Thyroid gland (tissue), 4 donors: ENCODE results near the gene ZNF415. TPM values are rescaled to one million over a fixed set of nuclear protein-coding genes. Genes with fewer than 3 reads are reported as not detected.
"Not testable (repeated sequence)": the region's sequence is repeated elsewhere in the genome, so short reads cannot be mapped to it uniquely, and the experiment has no call there.

ENCODE experiments used
- DNase-seq, 2 donors: peaks; one replicate each; pipeline ENCODE4 v3.0.0-alpha.2; 2019
- H3K27ac ChIP-seq, 3 donors: fragments of 200-600 bp; sonication (generic); 1 replicate in 2 of 3; 2 replicates in 1 of 3; pipeline ENCODE4 v1.5.1; 2016 to 2019; ENCODE audit warnings: mild to moderate bottlenecking in 1 of 3, moderate library complexity in 1 of 3
- H3K27me3 ChIP-seq: fragments of 200-600 bp; sonication (generic); one replicate; pipeline ENCODE4 v1.5.1; 2019
- H3K36me3 ChIP-seq, 2 donors: fragments of 200-600 bp; sonication (generic); one replicate each; pipeline ENCODE4 v1.5.1; 2016 to 2019
- H3K4me1 ChIP-seq, 2 donors: fragments of 200-600 bp; sonication (generic); one replicate each; pipeline ENCODE4 v1.5.1; 2017 to 2019
- H3K4me3 ChIP-seq, 3 donors: fragments of 200-600 bp; sonication (generic); replicated peaks in 1 of 3; 1 replicate in 2 of 3; 2 replicates in 1 of 3; pipeline ENCODE4 v1.5.1; 2016; ENCODE audit warnings: mild to moderate bottlenecking in 1 of 3
- H3K9me3 ChIP-seq: fragments of 200-600 bp; sonication (generic); one replicate; pipeline ENCODE4 v1.5.1; 2017
- POLR2A ChIP-seq, 2 donors: fragments of 450-650 bp; IDR thresholded peaks; one replicate each; pipeline ENCODE4 v1.6.1; 2017; ENCODE audit warnings: antibody characterized with exemption in 2 of 2, mild to moderate bottlenecking in 2 of 2, moderate library complexity in 1 of 2
- WGBS, 2 donors: methylation state at CpG; one replicate each; pipeline ENCODE4 v1.1.5; 2017; 5-methylcytosine and 5-hydroxymethylcytosine counted together
- intact Hi-C: fragments of 100-400 bp; cut with DNase I; formaldehyde crosslinking; loops from one replicate; pipeline ENCODE4 v1.15.1; 2023
- total RNA-seq, 4 donors: library from RNA; depleted of rRNA; stranded (reverse); fragments of >200 nt; gene quantifications; one replicate each; pipeline ENCODE4 v1.2.3, GENCODE V29; 2016
- TF ChIP-seq, protein P1 (sequence below), 6 experiments: fragments of 200-600 bp in 3 of 6; fragments of 450-650 bp in 3 of 6; sonication (generic) in 3 of 6; IDR thresholded peaks; one replicate each; pipeline ENCODE4 v1.5.1; 2016 to 2019; ENCODE audit warnings: antibody characterized with exemption in 6 of 6, mild to moderate bottlenecking in 2 of 6, inconsistent platforms in 1 of 6, moderate library complexity in 1 of 6

ZNF415 gene
- total RNA-seq, 4 donors from 2014 or later, result 14.5 to 37.6 (median 18.9) TPM

- intact Hi-C loops, result no loop called here
- no peaks in the 10 kb centered on the region for H3K36me3 ChIP-seq
- H3K27me3 ChIP-seq, result no peaks in the 10 kb centered on the region
- no peak for TF ChIP-seq POLR2A (IDR thresholded peaks at IDR 0.05)
- TF ChIP-seq, protein P1, sequence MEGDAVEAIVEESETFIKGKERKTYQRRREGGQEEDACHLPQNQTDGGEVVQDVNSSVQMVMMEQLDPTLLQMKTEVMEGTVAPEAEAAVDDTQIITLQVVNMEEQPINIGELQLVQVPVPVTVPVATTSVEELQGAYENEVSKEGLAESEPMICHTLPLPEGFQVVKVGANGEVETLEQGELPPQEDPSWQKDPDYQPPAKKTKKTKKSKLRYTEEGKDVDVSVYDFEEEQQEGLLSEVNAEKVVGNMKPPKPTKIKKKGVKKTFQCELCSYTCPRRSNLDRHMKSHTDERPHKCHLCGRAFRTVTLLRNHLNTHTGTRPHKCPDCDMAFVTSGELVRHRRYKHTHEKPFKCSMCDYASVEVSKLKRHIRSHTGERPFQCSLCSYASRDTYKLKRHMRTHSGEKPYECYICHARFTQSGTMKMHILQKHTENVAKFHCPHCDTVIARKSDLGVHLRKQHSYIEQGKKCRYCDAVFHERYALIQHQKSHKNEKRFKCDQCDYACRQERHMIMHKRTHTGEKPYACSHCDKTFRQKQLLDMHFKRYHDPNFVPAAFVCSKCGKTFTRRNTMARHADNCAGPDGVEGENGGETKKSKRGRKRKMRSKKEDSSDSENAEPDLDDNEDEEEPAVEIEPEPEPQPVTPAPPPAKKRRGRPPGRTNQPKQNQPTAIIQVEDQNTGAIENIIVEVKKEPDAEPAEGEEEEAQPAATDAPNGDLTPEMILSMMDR (IDR thresholded peaks at IDR 0.05), result no peak
- WGBS, 2 donors, result 26 to 35% methylated on average over 7 of the region's 7 CpGs
- H3K4me3 ChIP-seq, result no peak overlapping the region
- no peaks in the 10 kb centered on the region for H3K9me3 ChIP-seq
- no peak overlapping the region for H3K27ac ChIP-seq
- H3K4me1 ChIP-seq, result peaks cover 10 to 15% of the 10 kb centered on the region in 2 donors
- DNase-seq, result peak; percentile 55 to 69
Observed at GRCh38 chr19:53130506-53130905, 2.2 kb downstream of the ZNF415 start.

GRCh38 chr19:53126733-53127526 lies 5.8 kb downstream of the ZNF415 start:
- H3K27me3 ChIP-seq, intact Hi-C loops, H3K9me3 ChIP-seq, DNase-seq, H3K27ac ChIP-seq, H3K36me3 ChIP-seq, H3K4me3 ChIP-seq: not testable (repeated sequence)
- H3K4me1 ChIP-seq, result peaks cover 9 to 14% of the 10 kb centered on the region in 2 donors
- 87 to 90% methylated on average over 8 to 9 of the region's 15 CpGs for WGBS, 2 donors

DNA sequence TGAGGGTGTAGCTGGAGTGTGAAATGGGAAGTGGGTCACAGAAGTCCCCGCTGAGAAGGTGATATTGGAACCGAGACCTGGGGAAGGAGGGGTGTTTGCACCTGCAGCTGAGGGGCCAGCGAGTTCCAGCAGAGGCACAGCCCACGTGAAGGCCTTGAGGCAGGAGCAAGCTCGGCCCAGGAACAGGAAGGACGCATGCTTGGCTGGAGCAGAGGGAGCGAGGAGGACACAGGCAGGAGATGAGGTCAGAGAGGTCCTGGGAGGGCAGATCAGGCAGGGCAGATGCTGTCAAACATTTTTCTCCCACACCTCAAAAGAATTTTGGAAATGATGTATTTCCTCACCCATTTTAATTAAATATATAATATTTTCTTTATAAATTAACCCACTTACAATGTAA lies 9.3 kb downstream of the ZNF415 start:
- TF ChIP-seq, protein P1 (IDR thresholded peaks at IDR 0.05), result no peak
- TF ChIP-seq POLR2A (IDR thresholded peaks at IDR 0.05), result no peak
- 88 to 93% methylated on average over 7 of the region's 7 CpGs for WGBS, 2 donors
- no peak for DNase-seq
- Histone ChIP-seq H3K4me3 (no peak overlapping the region), H3K36me3 (no peaks in the 10 kb centered on the region), H3K27ac (no peak overlapping the region), H3K27me3 (no peaks in the 10 kb centered on the region), H3K4me1 (no peaks in the 10 kb centered on the region), H3K9me3 (no peaks in the 10 kb centered on the region)
- intact Hi-C loops, result no loop called here

DNA sequence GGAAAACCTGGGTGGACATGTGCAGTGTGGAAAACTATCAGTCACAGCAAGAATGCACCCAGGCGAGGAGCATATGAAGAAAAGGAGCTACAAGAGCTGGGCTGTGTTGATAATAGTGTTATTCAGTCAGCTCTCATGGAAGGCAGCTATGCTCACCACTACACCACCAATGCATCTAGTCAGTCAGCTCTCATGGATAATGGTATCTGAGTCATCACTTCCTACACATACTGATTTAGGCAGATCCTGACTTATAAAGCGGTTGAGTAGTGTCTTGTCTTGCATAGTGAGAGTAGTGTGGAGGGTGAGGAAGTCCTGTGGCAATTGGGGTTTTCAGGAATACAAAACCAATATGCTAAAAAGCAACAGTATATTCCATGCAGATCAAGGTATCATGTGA lies 20.4 kb downstream of the ZNF415 start:
- Histone ChIP-seq H3K4me3 (no peak overlapping the region), H3K36me3 (peaks cover 24 to 34% of the 10 kb centered on the region in 2 donors), H3K9me3 (no peaks in the 10 kb centered on the region), H3K4me1 (no peaks in the 10 kb centered on the region), H3K27ac (no peak overlapping the region), H3K27me3 (no peaks in the 10 kb centered on the region)
- no peak for DNase-seq
- TF ChIP-seq POLR2A (IDR thresholded peaks at IDR 0.05), result no peak
- TF ChIP-seq, protein P1 (IDR thresholded peaks at IDR 0.05), result no peak
- WGBS, 2 donors, result 92 to 96% methylated on average over 2 of the region's 2 CpGs
- intact Hi-C loops, result no loop called here

- intact Hi-C loops, result no loop called here
- TF ChIP-seq POLR2A (IDR thresholded peaks at IDR 0.05), result no peak
- TF ChIP-seq, protein P1 (IDR thresholded peaks at IDR 0.05), result no peak
- Histone ChIP-seq H3K27ac (no peak overlapping the region), H3K9me3 (no peaks in the 10 kb centered on the region), H3K36me3 (peaks cover 17 to 26% of the 10 kb centered on the region in 2 donors), H3K27me3 (no peaks in the 10 kb centered on the region), H3K4me3 (no peak overlapping the region), H3K4me1 (no peaks in the 10 kb centered on the region)
- DNase-seq, result no peak
- WGBS, 2 donors, result 96 to 97% methylated on average over 5 of the region's 5 CpGs
Observed at GRCh38 chr19:53109527-53109926, 23.2 kb downstream of the ZNF415 start.
